K562 (cell line): Measurements from ENCODE around the gene NELFE. TPM values are rescaled to one million over a fixed set of nuclear protein-coding genes. Genes with fewer than 3 reads are reported as not detected.

ENCODE experiments used
- CEBPB ChIP-seq: fragments of 450-650 bp; IDR thresholded peaks from 2 replicates; pipeline ENCODE4 v1.6.1; 2016; ENCODE audit warnings: missing genetic modification characterization, missing compliant biosample characterization
- ETS2 ChIP-seq: IDR thresholded peaks from 2 replicates; pipeline ENCODE4 v1.6.1; 2016; ENCODE audit warnings: borderline replicate concordance, missing genetic modification characterization, mild to moderate bottlenecking, moderate library complexity, missing compliant biosample characterization; ENCODE audit not compliant: poor library complexity, severe bottlenecking
- STAT5A ChIP-seq: IDR thresholded peaks from 2 replicates; pipeline ENCODE4 v1.6.1; 2012; ENCODE audit warnings: low read length, inconsistent platforms, borderline replicate concordance
- WHSC1 ChIP-seq: IDR thresholded peaks from one replicate; pipeline ENCODE4 v1.6.1; 2012; ENCODE audit warnings: low read length, control low read depth, inconsistent platforms
- ZBTB1 ChIP-seq: sonication (generic); formaldehyde crosslinking; IDR thresholded peaks from 2 replicates; pipeline ENCODE4 v1.8.1; 2023; ENCODE audit warnings: missing genetic modification reagents, low read depth, mild to moderate bottlenecking, borderline replicate concordance
- ZBTB17 ChIP-seq: fragments of 450-650 bp; formaldehyde crosslinking; IDR thresholded peaks from 2 replicates; pipeline ENCODE4 v1.4.0; 2020; ENCODE audit warnings: mild to moderate bottlenecking
- ZNF589 ChIP-seq: fragments of 200-800 bp; sonication (Bioruptor generic); IDR thresholded peaks from 2 replicates; pipeline ENCODE4 v1.6.1; 2016; ENCODE audit warnings: low read depth, missing genetic modification characterization, missing compliant biosample characterization
- polyA plus RNA-seq, 8 experiments: library from polyadenylated mRNA; depleted of rRNA in 4 of 8; stranded (reverse) in 5 of 8; unstranded in 3 of 8; fragments of >200 nt; fragmentation: Nextera tagmentation in 2 of 8; fragmentation: Illumina TruSeq in 1 of 8; extraction: Ambion mirVana in 2 of 8; extraction: Trizol in 1 of 8; gene quantifications; 2 replicates each; pipeline versions ENCODE4 v1.2.1 to v1.2.3, GENCODE V29; 2011 to 2014; ENCODE audit warnings: inconsistent platforms in 1 of 8, missing spikeins in 1 of 8
- total RNA-seq, 7 experiments: library from RNA; depleted of rRNA in 6 of 7; stranded (reverse); fragments of >200 nt in 6 of 7; fragmentation: Illumina TruSeq in 2 of 7; extraction: Trizol in 2 of 7; gene quantifications; 2 replicates each; pipeline versions ENCODE4 v1.2.1 to v1.2.3, GENCODE V29; 2011 to 2021; ENCODE audit warnings: low replicate concordance in 1 of 7
- TF ChIP-seq, protein P1 (sequence below): IDR thresholded peaks from 2 replicates; pipeline ENCODE4 v1.6.1; 2014; ENCODE audit warnings: antibody characterized with exemption
- TF ChIP-seq, protein P2 (sequence below): fragments of 250-450 bp; sonication (Bioruptor Pico); IDR thresholded peaks from 2 replicates; pipeline ENCODE4 v1.9.0; 2021; ENCODE audit warnings: mild to moderate bottlenecking, inconsistent platforms
- TF ChIP-seq, protein P3 (sequence below): sonication (generic); formaldehyde crosslinking; IDR thresholded peaks from 2 replicates; pipeline ENCODE4 v1.8.0; 2023; ENCODE audit warnings: mild to moderate bottlenecking, missing genetic modification reagents

The NELFE gene
- total and polyA plus RNA-seq, 9 of the 15 experiments (the other 6 are each of a cell fraction or from before 2014, with no cell fraction given), result 15.2 to 157 (median 91.5) TPM

DNA sequence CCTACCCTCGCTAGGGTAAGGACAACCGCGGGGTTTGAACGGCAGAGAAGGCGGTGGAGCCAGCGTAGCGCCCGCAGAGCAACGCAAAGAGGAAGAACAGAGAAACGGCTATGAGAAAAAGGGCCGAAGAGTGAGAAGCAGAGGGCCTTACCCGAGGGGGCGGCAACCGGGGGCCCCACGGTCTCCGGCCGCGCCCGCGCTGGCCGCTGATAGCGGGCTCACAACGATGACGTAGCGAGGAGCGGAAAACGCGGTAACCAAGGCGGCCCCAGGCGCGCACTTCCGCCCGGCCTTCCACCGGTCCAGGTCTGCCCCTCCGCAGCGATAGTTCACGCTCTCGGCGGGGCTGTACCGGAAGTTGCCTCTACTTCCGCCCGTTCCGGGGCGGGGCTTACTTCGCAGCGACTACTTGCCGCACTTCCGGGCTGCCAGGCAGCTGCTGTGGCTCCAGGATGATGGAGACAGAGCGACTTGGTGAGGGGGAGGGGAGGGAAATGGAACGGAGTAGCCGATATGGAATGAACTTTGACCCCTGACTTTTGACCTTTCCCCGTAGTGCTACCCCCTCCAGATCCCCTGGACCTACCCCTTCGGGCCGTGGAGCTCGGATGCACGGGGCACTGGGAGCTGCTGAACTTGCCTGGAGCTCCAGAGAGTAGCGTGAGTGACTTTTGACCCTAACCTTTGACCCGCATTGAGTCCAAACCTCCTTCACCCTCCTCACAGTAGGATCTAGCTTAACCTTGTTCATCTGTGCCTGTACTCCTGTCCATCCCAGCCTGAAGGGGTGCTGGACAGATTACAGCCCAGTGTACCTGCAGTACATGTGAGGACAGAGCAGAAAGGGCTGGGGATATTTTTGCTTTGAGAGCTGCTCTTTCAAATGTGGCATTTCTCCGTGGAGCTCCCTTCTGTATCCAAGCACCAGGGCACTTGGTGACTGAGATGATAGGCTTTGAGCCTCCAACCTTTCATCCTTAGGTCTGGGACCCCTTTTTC is at the start of gene NELFE, which contains the start of gene SKIC2 (continued):
- TF ChIP-seq ETS2 (tag), result no peak
- no peak for TF ChIP-seq CEBPB (tag)
- no peak for TF ChIP-seq WHSC1
- TF ChIP-seq ZBTB1 (CRISPR knock-in tag), result no peak
- peak; percentile 94 for TF ChIP-seq ZBTB17 (CRISPR knock-in tag)
- TF ChIP-seq, protein P1, sequence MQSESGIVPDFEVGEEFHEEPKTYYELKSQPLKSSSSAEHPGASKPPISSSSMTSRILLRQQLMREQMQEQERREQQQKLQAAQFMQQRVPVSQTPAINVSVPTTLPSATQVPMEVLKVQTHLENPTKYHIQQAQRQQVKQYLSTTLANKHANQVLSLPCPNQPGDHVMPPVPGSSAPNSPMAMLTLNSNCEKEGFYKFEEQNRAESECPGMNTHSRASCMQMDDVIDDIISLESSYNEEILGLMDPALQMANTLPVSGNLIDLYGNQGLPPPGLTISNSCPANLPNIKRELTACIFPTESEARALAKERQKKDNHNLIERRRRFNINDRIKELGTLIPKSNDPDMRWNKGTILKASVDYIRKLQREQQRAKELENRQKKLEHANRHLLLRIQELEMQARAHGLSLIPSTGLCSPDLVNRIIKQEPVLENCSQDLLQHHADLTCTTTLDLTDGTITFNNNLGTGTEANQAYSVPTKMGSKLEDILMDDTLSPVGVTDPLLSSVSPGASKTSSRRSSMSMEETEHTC, result no peak
- TF ChIP-seq, protein P2, sequence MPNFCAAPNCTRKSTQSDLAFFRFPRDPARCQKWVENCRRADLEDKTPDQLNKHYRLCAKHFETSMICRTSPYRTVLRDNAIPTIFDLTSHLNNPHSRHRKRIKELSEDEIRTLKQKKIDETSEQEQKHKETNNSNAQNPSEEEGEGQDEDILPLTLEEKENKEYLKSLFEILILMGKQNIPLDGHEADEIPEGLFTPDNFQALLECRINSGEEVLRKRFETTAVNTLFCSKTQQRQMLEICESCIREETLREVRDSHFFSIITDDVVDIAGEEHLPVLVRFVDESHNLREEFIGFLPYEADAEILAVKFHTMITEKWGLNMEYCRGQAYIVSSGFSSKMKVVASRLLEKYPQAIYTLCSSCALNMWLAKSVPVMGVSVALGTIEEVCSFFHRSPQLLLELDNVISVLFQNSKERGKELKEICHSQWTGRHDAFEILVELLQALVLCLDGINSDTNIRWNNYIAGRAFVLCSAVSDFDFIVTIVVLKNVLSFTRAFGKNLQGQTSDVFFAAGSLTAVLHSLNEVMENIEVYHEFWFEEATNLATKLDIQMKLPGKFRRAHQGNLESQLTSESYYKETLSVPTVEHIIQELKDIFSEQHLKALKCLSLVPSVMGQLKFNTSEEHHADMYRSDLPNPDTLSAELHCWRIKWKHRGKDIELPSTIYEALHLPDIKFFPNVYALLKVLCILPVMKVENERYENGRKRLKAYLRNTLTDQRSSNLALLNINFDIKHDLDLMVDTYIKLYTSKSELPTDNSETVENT (CRISPR knock-in tag), result peak; percentile 21; the same call in 1 of the 2 replicates
- TF ChIP-seq, protein P3, sequence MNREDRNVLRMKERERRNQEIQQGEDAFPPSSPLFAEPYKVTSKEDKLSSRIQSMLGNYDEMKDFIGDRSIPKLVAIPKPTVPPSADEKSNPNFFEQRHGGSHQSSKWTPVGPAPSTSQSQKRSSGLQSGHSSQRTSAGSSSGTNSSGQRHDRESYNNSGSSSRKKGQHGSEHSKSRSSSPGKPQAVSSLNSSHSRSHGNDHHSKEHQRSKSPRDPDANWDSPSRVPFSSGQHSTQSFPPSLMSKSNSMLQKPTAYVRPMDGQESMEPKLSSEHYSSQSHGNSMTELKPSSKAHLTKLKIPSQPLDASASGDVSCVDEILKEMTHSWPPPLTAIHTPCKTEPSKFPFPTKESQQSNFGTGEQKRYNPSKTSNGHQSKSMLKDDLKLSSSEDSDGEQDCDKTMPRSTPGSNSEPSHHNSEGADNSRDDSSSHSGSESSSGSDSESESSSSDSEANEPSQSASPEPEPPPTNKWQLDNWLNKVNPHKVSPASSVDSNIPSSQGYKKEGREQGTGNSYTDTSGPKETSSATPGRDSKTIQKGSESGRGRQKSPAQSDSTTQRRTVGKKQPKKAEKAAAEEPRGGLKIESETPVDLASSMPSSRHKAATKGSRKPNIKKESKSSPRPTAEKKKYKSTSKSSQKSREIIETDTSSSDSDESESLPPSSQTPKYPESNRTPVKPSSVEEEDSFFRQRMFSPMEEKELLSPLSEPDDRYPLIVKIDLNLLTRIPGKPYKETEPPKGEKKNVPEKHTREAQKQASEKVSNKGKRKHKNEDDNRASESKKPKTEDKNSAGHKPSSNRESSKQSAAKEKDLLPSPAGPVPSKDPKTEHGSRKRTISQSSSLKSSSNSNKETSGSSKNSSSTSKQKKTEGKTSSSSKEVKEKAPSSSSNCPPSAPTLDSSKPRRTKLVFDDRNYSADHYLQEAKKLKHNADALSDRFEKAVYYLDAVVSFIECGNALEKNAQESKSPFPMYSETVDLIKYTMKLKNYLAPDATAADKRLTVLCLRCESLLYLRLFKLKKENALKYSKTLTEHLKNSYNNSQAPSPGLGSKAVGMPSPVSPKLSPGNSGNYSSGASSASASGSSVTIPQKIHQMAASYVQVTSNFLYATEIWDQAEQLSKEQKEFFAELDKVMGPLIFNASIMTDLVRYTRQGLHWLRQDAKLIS (CRISPR knock-in tag), result peak; percentile 83; the same call in 1 of the 2 replicates
- TF ChIP-seq ZNF589 (CRISPR knock-in tag), result no peak; the same call in 1 of the 2 replicates
- TF ChIP-seq STAT5A, result no peak
